Lower lobe of right lung (tissue), 2 donors: ENCODE data around the gene SLC9A6. TPM values are rescaled to one million over a fixed set of nuclear protein-coding genes. Genes with fewer than 3 reads are reported as not detected.

ENCODE experiments used
- ATAC-seq, 2 donors: fragments of 200-7000 bp; cut with Tn5 transposase; one replicate each; pipeline ENCODE4 v1.9.1; 2020 to 2022; ENCODE audit warnings: mild to moderate bottlenecking in 2 of 2, moderate library complexity in 2 of 2
- DNase-seq: peaks from one replicate; pipeline ENCODE4 v3.0.0-alpha.2; 2020
- H3K27ac ChIP-seq: fragments of 200-600 bp; one replicate; pipeline ENCODE4 v1.8.0; 2022
- H3K27me3 ChIP-seq: fragments of 200-600 bp; one replicate; pipeline ENCODE4 v1.8.0; 2022; ENCODE audit warnings: low read depth
- H3K36me3 ChIP-seq: fragments of 200-600 bp; one replicate; pipeline ENCODE4 v1.8.0; 2022; ENCODE audit warnings: mild to moderate bottlenecking
- H3K4me1 ChIP-seq: fragments of 200-600 bp; one replicate; pipeline ENCODE4 v1.8.0; 2022
- H3K4me3 ChIP-seq: fragments of 200-600 bp; one replicate; pipeline ENCODE4 v1.8.0; 2022; ENCODE audit warnings: mild to moderate bottlenecking
- H3K9me3 ChIP-seq: fragments of 200-600 bp; one replicate; pipeline ENCODE4 v1.8.0; 2022
- intact Hi-C: fragments of 100-400 bp; cut with DNase I; formaldehyde crosslinking; loops from one replicate; pipeline ENCODE4 v1.11.0; 2022
- total RNA-seq: library from RNA; stranded (reverse); fragmentation: NEBNext Ultra II Directional; extraction: Animal tissue kit (Norgen Biotek cat#: 25700); gene quantifications from one replicate; pipeline ENCODE4 v1.2.1, GENCODE V29; 2021
- TF ChIP-seq, protein P1 (sequence below): fragments of 200-600 bp; IDR thresholded peaks from one replicate; pipeline ENCODE4 v1.8.0; 2022; ENCODE audit warnings: antibody characterized with exemption, mild to moderate bottlenecking
- donor health status: DM: no; HTN: yes; CAD: no; lungs with severe emphysema.

SLC9A6 gene
- total RNA-seq, 1 donor from 2014 or later: 18.0 TPM

DNA sequence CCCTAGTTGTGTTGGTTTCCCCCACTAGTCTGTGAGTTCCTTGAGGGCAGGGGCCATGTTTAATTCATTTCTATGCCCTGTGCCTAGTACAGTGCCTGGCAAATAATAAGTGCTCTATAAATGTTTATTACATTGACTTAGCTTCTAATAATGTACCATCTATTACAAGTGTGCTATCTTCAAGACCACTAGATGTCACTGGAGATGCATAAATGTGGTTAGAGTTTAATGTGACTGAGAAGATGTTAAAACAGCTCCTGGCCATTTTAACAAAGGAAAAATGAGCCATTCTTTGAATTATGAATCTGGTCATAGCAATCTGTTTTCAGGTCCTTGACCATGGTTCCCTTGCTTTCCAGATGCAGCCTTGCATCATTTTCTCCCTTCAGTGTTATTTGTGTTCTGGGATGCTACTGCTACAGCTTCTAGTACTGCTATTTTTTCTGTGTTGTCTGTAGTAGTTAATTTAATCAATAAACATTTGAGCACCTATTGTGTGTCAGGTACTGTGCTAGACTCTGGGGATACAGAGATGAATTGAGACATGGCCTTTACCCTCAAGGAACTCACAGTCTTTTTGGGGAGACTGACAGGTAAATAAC, 43.2 kb downstream of the SLC9A6 start:
- Histone ChIP-seq H3K36me3 (peaks cover 11% of the 10 kb centered on the region), H3K9me3 (no peaks in the 10 kb centered on the region), H3K4me3 (no peak overlapping the region), H3K27me3 (no peaks in the 10 kb centered on the region), H3K27ac (no peak overlapping the region), H3K4me1 (no peaks in the 10 kb centered on the region)
- ATAC-seq: peak; percentile 32 to 63
- TF ChIP-seq, protein P1, sequence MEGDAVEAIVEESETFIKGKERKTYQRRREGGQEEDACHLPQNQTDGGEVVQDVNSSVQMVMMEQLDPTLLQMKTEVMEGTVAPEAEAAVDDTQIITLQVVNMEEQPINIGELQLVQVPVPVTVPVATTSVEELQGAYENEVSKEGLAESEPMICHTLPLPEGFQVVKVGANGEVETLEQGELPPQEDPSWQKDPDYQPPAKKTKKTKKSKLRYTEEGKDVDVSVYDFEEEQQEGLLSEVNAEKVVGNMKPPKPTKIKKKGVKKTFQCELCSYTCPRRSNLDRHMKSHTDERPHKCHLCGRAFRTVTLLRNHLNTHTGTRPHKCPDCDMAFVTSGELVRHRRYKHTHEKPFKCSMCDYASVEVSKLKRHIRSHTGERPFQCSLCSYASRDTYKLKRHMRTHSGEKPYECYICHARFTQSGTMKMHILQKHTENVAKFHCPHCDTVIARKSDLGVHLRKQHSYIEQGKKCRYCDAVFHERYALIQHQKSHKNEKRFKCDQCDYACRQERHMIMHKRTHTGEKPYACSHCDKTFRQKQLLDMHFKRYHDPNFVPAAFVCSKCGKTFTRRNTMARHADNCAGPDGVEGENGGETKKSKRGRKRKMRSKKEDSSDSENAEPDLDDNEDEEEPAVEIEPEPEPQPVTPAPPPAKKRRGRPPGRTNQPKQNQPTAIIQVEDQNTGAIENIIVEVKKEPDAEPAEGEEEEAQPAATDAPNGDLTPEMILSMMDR: peak; percentile 54
- no peak for DNase-seq
- intact Hi-C loops: no loop called here

DNA sequence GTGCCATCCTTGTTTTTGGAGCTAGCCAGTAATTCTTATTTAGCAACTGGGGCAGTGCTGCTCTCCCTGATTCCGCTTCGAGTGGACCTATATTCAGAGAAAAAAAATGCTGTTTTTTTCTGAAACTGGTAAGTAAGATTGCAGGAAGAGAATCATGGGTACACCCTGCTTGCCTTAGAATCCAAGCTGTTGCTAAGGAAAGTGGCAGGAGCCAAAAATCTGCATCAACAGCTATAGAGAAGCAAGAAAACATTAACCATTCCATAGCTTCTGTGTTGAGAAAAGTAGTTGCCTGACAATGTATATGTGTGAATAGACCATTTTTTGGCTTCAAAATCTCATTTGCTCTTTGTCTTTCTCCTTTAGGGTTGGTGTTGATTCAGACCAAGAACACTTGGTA, 44.5 kb downstream of the SLC9A6 start:
- Histone ChIP-seq H3K4me1 (no peaks in the 10 kb centered on the region), H3K36me3 (peaks cover 3% of the 10 kb centered on the region), H3K27ac (peak overlapping the region; percentile 53), H3K27me3 (no peaks in the 10 kb centered on the region), H3K4me3 (no peak overlapping the region), H3K9me3 (no peaks in the 10 kb centered on the region)
- intact Hi-C loops: no loop called here
- TF ChIP-seq, protein P1: no peak
- DNase-seq (no peak), ATAC-seq (no peak)

DNA sequence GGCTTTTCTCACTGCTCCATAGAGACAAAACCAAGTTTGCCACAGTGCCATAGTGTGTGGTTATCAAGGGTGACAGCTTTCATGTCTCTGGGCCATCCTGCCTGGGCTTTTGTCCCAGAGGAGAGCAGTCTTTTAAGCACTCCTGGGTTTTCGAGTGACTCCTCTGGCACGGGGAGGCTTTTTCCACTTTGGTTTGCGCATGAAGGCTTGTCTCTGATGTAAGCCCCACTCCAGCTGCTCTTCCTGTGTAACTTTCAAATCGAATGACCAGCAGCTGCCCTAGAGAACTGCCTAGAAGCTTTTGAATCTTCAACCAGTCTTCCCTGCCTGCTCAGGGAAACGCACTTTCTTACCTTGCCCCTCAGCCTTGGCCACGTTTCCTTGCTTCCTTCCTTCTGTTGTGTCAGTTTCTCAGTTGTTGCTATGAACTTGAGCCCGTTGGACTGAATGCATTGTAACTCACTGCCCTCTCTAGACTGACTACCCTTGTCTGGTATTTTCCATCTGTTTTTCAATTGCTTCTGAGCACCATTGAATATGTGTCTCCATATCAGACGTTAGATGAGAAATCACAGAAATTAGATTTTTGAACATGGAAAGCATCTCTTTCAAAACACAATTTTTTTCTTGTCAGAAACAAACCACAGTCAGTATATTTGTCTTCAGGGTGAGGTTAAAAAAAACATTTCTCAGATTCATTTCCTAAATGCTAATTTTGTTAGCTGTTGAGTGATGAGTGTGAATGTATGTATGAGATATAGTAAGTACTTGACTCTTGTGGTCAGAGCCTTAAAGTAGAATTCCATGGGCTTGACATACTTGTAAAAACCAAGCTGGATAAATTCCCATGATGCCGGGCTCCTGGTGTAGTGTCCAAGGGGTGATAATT, 45.3 kb downstream of the SLC9A6 start:
- intact Hi-C loops: no loop called here
- no peaks in the 10 kb centered on the region for H3K27me3 ChIP-seq
- no peaks in the 10 kb centered on the region for H3K9me3 ChIP-seq
- no peaks in the 10 kb centered on the region for H3K36me3 ChIP-seq
- ATAC-seq: peak; percentile 50 to 71
- peak overlapping the region; percentile 53 for H3K27ac ChIP-seq
- H3K4me1 ChIP-seq: no peaks in the 10 kb centered on the region
- no peak overlapping the region for H3K4me3 ChIP-seq
- TF ChIP-seq, protein P1: no peak
- DNase-seq: no peak

DNA sequence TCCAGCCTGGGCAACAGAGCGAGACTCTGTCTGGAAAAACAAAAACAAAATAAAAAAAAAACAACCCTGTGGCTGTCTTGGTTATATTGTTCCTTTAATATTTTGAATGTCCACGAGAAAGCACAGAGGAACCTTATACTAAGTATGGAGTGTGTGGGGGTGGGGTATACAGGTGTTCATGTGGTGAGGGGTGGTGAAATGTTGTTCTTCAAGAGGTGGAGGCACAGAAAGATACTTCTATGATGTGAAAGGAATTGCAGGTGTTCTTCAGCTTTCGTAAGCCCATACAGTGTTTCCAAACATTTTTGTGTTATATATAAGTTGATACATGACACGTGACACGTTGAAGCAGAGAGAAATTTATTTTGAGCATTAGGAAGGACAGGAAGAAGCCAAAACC, 46.4 kb downstream of the SLC9A6 start:
- intact Hi-C loops: no loop called here
- DNase-seq: no peak
- Histone ChIP-seq H3K36me3 (no peaks in the 10 kb centered on the region), H3K4me1 (no peaks in the 10 kb centered on the region), H3K9me3 (no peaks in the 10 kb centered on the region), H3K27ac (peak overlapping the region; percentile 53), H3K27me3 (no peaks in the 10 kb centered on the region), H3K4me3 (no peak overlapping the region)
- no peak for ATAC-seq
- TF ChIP-seq, protein P1: no peak

DNA sequence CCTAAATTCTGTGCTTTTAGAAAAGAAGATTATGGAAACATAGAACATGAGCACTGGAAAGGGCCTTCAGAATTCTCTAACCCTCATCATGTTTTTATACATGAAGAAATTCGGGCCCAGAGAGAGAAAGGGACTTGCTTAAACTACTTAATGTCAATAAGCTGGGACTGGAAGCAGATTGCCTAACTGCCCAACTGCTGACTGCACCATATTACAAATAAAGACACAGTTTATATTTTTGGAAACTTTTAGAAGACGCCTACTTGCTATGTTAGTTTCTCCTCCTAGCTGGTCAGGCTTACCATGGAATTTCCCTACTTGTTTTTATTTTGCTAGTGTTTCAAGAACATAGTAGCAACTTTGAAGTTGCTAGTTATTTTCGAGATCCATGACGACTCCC, 47.1 kb downstream of the SLC9A6 start:
- Histone ChIP-seq H3K27ac (no peak overlapping the region), H3K9me3 (no peaks in the 10 kb centered on the region), H3K27me3 (no peaks in the 10 kb centered on the region), H3K36me3 (no peaks in the 10 kb centered on the region), H3K4me1 (no peaks in the 10 kb centered on the region), H3K4me3 (no peak overlapping the region)
- ATAC-seq (no peak), DNase-seq (no peak)
- intact Hi-C loops: no loop called here
- TF ChIP-seq, protein P1: no peak
